Measurements from ENCODE around the gene TBL1X.
"Not testable (repeated sequence)": the region's sequence is repeated elsewhere in the genome, so short reads cannot be mapped to it uniquely, and the experiment has no call there.

Gene TBL1X

GRCh38 chrX:9459186-9459748 is 5.6 kb upstream of the TBL1X start:
- no peak for DNase-seq (ENCODE audit: low read depth in 2 of 2)

- DNase-seq (ENCODE audit: low read depth in 2 of 2): no peak
Measured at GRCh38 chrX:9461087-9461486, 3.8 kb upstream of the TBL1X start.

- DNase-seq (ENCODE audit: low read depth in 2 of 2): no peak
Measured at GRCh38 chrX:9462456-9462855, 2.4 kb upstream of the TBL1X start.

DNA sequence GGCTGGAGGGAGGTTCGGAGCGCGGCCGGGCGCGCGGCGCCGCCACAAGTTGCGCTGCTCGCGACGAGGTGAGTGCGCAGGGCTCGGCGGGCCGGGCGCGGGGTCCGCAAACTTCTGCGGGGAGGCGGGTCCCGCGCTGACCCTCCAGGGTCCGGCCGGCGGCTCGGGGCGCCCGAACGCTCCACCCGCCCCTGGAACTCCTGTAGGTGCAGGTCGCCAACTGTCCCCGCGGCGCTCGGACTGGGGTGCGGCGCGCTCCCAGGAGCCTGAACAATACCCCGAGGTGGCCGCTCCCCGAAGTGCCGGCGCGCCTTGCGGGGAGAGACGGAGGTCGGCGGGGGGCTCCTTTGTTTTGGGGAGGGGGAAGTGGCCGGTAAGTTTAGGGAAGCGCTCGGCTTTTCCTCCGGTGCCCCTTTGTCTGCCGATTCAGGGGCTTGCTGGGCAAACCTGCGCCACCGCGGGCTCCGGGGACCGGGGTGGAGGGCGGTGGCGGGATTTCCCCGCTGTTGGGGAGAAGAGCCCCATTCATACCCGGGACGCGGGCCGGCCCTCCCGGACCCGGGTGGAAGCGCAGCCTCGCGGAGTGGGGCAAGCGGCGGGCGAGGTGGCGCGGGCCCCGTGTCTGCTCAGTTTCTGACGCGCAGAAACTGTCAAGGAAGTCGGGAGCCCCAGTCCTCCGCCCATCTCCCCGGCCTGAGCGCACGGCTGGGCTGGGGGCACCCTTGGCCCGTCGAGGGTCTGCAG is 694 bp downstream of the TBL1X start:
- no peak for DNase-seq (ENCODE audit: low read depth in 2 of 2)

DNA sequence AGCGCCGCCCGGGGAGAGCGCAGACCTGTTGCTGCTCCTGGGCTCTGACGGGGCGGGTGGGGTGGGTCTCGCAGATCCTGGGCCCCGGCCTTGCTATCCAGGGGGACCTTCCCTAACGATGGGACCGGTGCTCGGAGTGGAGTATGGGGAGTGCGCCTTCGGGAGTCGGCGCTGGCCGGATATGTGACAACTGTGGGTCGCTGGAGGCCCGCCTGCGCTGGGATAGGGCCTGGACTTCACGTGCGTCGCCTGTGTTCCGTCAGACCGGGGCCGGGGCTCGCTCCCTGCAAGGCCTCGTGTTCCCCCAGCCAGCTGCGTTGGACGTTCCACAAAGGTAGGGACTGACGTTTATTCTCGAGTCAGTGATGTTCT is 1.3 kb downstream of the TBL1X start:
- no peak for DNase-seq (ENCODE audit: low read depth in 2 of 2)

DNA sequence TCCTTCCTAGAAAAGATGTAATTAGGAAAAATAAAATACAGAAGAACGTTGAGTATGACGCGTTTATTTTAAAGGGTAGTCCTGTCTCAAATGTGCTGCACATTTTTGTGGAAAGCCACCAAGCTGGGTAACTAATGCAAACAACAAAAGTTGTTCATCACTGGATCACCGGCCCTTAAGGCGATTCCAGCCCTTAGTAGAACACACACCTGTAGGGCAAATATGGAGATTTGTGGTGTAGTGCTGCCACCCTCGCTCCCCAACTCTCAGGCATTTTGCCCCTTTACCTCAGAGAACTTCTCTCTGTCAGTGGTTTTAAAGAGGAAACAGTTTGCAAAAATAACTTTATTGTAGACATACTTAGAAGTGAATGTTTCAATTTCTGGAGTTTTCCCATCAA is 1.9 kb downstream of the TBL1X start:
- DNase-seq (ENCODE audit: low read depth in 2 of 2): no peak

GRCh38 chrX:9467146-9467545 is 2.3 kb downstream of the TBL1X start:
- no peak for DNase-seq (ENCODE audit: low read depth in 2 of 2)

GRCh38 chrX:9467751-9468150 is 2.9 kb downstream of the TBL1X start:
- no peak for DNase-seq (ENCODE audit: low read depth in 2 of 2)

DNA sequence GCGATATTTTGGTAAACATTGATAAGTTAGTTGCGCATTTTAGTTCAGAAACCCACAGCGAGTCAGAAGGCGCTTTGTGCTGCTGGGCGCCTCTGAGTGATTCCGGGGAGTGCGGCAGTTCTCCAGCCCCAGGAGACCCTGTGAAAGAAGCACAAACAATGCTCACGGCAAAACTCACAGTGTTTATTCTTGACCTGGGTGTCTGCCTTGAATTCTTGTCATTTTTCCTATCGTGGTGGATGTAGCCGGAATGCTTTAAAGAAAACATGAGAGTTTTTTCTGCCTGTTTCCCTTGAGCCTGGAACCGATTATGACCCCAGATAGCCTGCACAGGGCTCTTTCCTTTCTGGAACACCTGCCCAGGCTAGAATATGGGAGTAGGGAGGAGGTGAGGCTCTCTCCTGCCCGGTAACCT is 6.7 kb downstream of the TBL1X start:
- no peak for DNase-seq (ENCODE audit: low read depth in 2 of 2)

DNA sequence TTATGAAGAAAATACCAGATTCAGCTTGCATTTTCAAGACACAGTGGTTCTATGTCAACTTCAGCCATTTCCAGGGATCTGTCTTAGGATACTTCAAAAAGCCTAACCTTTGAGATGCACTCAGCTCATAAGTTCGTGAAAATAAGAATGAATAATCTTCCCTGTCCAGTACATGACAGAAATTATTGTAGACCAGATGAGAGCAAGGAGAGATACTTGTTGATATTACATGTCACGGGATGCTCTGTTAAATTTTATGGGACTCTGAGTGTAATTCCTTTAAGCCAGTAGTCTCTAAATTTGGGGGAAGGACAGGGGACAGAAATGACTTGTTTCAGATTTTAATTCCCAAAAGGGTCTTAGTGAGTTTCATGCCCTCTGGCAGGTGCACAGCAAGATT is 8.8 kb downstream of the TBL1X start:
- DNase-seq (ENCODE audit: low read depth in 2 of 2): no peak

- DNase-seq (ENCODE audit: low read depth in 2 of 2): not testable (repeated sequence)
Measured at GRCh38 chrX:9475417-9475816, 10.6 kb downstream of the TBL1X start.

DNA sequence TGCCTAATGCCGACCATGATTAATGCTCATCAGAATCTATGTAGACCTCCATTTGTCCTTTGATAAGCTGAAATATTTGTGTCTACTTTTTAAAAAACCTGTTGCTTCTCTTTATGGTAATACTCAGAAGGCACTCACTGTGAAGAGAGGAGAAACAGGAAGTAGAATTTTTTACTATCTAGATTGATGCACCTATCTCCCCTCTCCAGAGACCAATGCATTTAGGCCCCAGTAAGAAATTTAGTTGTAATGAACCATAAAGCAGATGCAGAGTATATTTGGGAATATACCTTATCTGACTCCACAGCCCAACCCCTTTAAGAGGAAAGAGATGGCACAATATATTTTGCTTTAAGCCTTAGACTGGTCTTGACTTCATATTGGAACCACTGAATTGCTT is 11.1 kb downstream of the TBL1X start:
- no peak for DNase-seq (ENCODE audit: low read depth in 2 of 2)

- no peak for DNase-seq (ENCODE audit: low read depth in 2 of 2)
Measured at GRCh38 chrX:9476810-9477575, 12.1 kb downstream of the TBL1X start.

DNA sequence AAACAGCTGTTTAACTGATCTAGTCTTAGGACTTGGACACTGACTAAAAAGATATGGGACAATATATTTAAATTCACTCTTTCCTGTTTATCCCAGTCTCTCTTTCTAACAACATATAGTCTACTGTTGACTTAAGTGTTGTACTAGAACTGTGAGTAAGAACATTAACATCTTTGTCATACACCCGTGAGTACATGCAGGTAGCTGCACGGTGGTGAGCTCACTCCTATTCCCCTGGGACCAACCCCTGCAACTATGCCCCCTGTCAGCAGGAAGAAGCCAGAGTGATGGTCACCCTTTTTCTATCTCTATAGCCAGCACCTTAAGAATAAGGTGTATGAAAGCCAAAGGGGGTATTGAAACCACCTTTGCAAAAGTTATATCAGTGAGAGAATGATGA is 17.6 kb downstream of the TBL1X start:
- DNase-seq (ENCODE audit: low read depth in 2 of 2): no peak

DNA sequence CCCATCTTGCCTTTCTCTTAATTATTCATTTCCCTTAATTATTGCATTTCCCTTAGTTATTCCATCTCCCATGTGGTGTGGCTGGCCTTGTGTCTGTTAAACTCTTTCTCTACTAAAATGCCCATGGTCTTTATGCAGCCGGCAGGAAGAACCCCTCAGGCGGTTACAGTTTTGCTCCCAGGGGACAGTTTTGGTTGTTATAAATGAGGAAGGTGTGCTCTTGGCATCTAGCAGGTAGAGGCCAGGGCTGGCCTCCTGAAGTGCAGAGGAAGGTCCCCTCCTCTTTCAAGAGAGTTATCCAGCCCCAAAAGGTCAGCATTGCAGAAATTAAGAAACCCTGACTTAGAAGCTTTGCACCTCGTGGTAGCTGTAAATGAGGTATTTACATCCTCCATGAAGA is 18.0 kb downstream of the TBL1X start:
- DNase-seq (ENCODE audit: low read depth in 2 of 2): no peak

DNA sequence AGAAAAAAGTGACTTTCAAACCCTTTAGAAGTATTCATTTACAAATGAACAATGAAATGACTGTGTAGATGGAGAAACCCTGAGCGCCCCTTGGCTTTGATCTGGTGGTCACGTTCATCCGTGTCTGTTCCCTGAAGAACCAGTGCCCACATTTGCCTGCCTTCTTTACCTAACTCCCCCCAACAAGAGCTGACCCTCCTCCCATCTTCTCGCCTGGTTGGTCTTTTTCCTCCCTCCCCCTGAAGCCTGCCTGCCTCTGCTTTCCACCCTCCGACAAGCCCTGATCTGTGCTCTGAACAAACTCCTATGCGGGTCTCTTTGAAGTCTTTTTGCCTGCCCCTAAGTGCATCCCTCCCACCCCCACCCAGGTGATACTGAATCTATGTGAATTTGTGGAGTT is 18.5 kb downstream of the TBL1X start:
- no peak for DNase-seq (ENCODE audit: low read depth in 2 of 2)

- no peak for DNase-seq (ENCODE audit: low read depth in 2 of 2)
Measured at GRCh38 chrX:9486786-9487387, 22.0 kb downstream of the TBL1X start.

DNA sequence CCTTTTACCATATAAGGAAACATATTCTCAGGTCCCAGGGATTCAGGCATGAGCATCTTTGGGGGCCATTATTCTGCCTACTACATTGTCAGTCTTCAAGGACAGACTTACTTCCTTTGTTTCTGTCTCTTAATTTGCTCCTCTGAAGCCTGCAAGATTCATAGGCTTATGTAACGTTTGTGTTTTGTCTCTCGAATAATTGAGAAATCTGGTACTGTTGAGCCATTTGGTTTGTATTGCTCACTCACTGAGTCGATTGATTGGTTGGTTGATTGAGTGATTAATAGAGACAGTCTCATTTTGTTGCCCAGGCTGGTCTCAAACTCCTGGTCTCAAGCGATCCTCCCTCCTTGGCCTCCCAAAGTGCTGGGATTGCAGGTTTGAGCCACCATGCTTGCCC is 23.7 kb downstream of the TBL1X start:
- no peak for DNase-seq (ENCODE audit: low read depth in 2 of 2)

GRCh38 chrX:9489234-9489633 is 24.4 kb downstream of the TBL1X start:
- no peak for DNase-seq (ENCODE audit: low read depth in 2 of 2)

- DNase-seq (ENCODE audit: low read depth in 2 of 2): no peak
Measured at GRCh38 chrX:9492901-9493300, 28.0 kb downstream of the TBL1X start.

GRCh38 chrX:9493936-9494335 is 29.1 kb downstream of the TBL1X start:
- DNase-seq (ENCODE audit: low read depth in 2 of 2): no peak

GRCh38 chrX:9494771-9495170 is 29.9 kb downstream of the TBL1X start:
- no peak for DNase-seq (ENCODE audit: low read depth in 2 of 2)

DNA sequence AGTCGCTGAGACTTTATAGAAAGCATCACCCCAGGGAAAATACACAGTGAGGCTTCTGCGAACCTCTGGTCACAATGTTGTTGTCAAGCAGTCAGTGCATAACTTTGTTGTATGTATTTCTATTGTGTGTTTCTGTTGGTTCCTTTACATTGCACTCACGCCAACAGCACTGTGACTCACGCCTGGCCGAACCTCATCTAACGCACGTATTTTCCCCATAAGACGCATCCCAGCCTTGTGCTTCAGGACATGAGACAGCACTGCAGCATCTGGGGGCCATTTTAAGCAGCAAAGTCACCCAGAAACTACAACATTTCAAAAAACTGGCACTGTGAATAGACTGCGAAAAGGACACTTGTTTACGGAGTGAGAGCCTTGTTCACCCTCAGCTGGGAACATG is 30.6 kb downstream of the TBL1X start:
- no peak for DNase-seq (ENCODE audit: low read depth in 2 of 2)
